GM18519 (cell line): ENCODE measurements around the gene CHD1L.
"Not testable (repeated sequence)": the region's sequence is repeated elsewhere in the genome, so short reads cannot be mapped to it uniquely, and the experiment has no call there.

Experiments
- ATAC-seq: cut with Tn5 transposase; IDR thresholded peaks from one replicate; pipeline ENCODE4 v1.9.1; 2021; ENCODE audit warnings: mild to moderate bottlenecking, moderate library complexity; ENCODE audit not compliant: unreplicated experiment, low FRiP score

The CHD1L gene

GRCh38 chr1:147231032-147231431 lies 11.5 kb upstream of the CHD1L start:
- not testable (repeated sequence) for ATAC-seq

- ATAC-seq = not testable (repeated sequence)
Observed at GRCh38 chr1:147233903-147234302, 8.6 kb upstream of the CHD1L start.

- ATAC-seq = no peak
Observed at GRCh38 chr1:147235822-147236221, 6.7 kb upstream of the CHD1L start.

- ATAC-seq = no peak
Observed at GRCh38 chr1:147236448-147236847, 6.0 kb upstream of the CHD1L start.

- ATAC-seq = no peak
Observed at GRCh38 chr1:147236959-147237791, 5.3 kb upstream of the CHD1L start.

- no peak for ATAC-seq
Observed at GRCh38 chr1:147238053-147238902, 4.2 kb upstream of the CHD1L start.

- ATAC-seq = no peak
Observed at GRCh38 chr1:147238925-147239820, 3.3 kb upstream of the CHD1L start.

GRCh38 chr1:147240131-147240721 lies 2.3 kb upstream of the CHD1L start:
- not testable (repeated sequence) for ATAC-seq

GRCh38 chr1:147241934-147242448 lies 493 bp upstream of the CHD1L start:
- no peak for ATAC-seq

- ATAC-seq = peak; percentile 13
Observed at GRCh38 chr1:147243228-147243685, 773 bp downstream of the CHD1L start.

GRCh38 chr1:147243841-147244240 lies 1.4 kb downstream of the CHD1L start:
- no peak for ATAC-seq

GRCh38 chr1:147245129-147245528 lies 2.6 kb downstream of the CHD1L start:
- no peak for ATAC-seq

- no peak for ATAC-seq
Observed at GRCh38 chr1:147245586-147246021, 3.1 kb downstream of the CHD1L start.

- ATAC-seq = no peak
Observed at GRCh38 chr1:147246044-147246690, 3.7 kb downstream of the CHD1L start.

- no peak for ATAC-seq
Observed at GRCh38 chr1:147246910-147247655, 4.6 kb downstream of the CHD1L start.

GRCh38 chr1:147247656-147248238 lies 5.3 kb downstream of the CHD1L start:
- ATAC-seq = no peak

GRCh38 chr1:147252540-147252939 lies 10.1 kb downstream of the CHD1L start:
- no peak for ATAC-seq

GRCh38 chr1:147260956-147261355 lies 18.5 kb downstream of the CHD1L start:
- ATAC-seq = no peak
